ENCODE measurements around the gene SLC35F6.

SLC35F6 gene

GRCh38 chr2:26776195-26776800, 12.2 kb downstream of the SLC35F6 start:
- no peak overlapping the region for H3K4me3 ChIP-seq (ENCODE audit: low read length)
- DNase-seq (ENCODE audit: low read depth): no peak
- TF ChIP-seq, protein P1, sequence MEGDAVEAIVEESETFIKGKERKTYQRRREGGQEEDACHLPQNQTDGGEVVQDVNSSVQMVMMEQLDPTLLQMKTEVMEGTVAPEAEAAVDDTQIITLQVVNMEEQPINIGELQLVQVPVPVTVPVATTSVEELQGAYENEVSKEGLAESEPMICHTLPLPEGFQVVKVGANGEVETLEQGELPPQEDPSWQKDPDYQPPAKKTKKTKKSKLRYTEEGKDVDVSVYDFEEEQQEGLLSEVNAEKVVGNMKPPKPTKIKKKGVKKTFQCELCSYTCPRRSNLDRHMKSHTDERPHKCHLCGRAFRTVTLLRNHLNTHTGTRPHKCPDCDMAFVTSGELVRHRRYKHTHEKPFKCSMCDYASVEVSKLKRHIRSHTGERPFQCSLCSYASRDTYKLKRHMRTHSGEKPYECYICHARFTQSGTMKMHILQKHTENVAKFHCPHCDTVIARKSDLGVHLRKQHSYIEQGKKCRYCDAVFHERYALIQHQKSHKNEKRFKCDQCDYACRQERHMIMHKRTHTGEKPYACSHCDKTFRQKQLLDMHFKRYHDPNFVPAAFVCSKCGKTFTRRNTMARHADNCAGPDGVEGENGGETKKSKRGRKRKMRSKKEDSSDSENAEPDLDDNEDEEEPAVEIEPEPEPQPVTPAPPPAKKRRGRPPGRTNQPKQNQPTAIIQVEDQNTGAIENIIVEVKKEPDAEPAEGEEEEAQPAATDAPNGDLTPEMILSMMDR (conservative IDR thresholded peaks at IDR 0.05; ENCODE audit: low read depth, low read length): no peak

GRCh38 chr2:26778098-26778497, 14.0 kb downstream of the SLC35F6 start:
- no peak overlapping the region for H3K4me3 ChIP-seq (ENCODE audit: low read length)
- DNase-seq (ENCODE audit: low read depth): no peak
- TF ChIP-seq, protein P1 (conservative IDR thresholded peaks at IDR 0.05; ENCODE audit: low read depth, low read length): no peak

- TF ChIP-seq, protein P1 (conservative IDR thresholded peaks at IDR 0.05; ENCODE audit: low read depth, low read length): no peak
Measured at GRCh38 chr2:26778507-26778906, 14.4 kb downstream of the SLC35F6 start.

GRCh38 chr2:26780203-26780760, 16.2 kb downstream of the SLC35F6 start:
- TF ChIP-seq, protein P1 (conservative IDR thresholded peaks at IDR 0.05; ENCODE audit: low read depth, low read length): no peak
- DNase-seq (ENCODE audit: low read depth): no peak
- H3K4me3 ChIP-seq (ENCODE audit: low read length): no peak overlapping the region

More at GRCh38 chr2:26778507-26778906, 14.4 kb downstream of the SLC35F6 start:
- no peak for DNase-seq (ENCODE audit: low read depth)
- H3K4me3 ChIP-seq (ENCODE audit: low read length): no peak overlapping the region

GRCh38 chr2:26782876-26783704, 19.0 kb downstream of the SLC35F6 start:
- TF ChIP-seq, protein P1 (conservative IDR thresholded peaks at IDR 0.05; ENCODE audit: low read depth, low read length): no peak
- no peak for DNase-seq (ENCODE audit: low read depth)
- H3K4me3 ChIP-seq (ENCODE audit: low read length): no peak overlapping the region

- no peak for DNase-seq (ENCODE audit: low read depth)
- TF ChIP-seq, protein P1 (conservative IDR thresholded peaks at IDR 0.05; ENCODE audit: low read depth, low read length): no peak
- peak overlapping the region; percentile 66 for H3K4me3 ChIP-seq (ENCODE audit: low read length)
Measured at GRCh38 chr2:26784570-26785234, 20.6 kb downstream of the SLC35F6 start.

Data from retinal pigment epithelial cell (primary cell).